ENCODE measurements around the gene CCDC77.

CCDC77 gene

GRCh38 chr12:454833-455232 is 53.4 kb downstream of the CCDC77 start:
- FAIRE-seq: no peak

- no peak for FAIRE-seq
Measured at GRCh38 chr12:455821-456220, 54.4 kb downstream of the CCDC77 start.

GRCh38 chr12:457676-458075 is 56.2 kb downstream of the CCDC77 start:
- no peak for FAIRE-seq

GRCh38 chr12:459050-459429 is 57.6 kb downstream of the CCDC77 start:
- no peak for FAIRE-seq

GRCh38 chr12:459430-460258 is 58.2 kb downstream of the CCDC77 start, which contains the start of gene B4GALNT3:
TSS of gene B4GALNT3 (plus strand) at chr12:459939. CDS start at chr12:460377, 438 bp downstream.
- FAIRE-seq: no peak

- FAIRE-seq: no peak
Measured at GRCh38 chr12:460261-461230, 59.1 kb downstream of the CCDC77 start.

GRCh38 chr12:461425-461824 is 60.0 kb downstream of the CCDC77 start:
- FAIRE-seq: no peak

GRCh38 chr12:462936-463705 is 61.7 kb downstream of the CCDC77 start:
- FAIRE-seq: no peak

GRCh38 chr12:464484-465267 is 63.2 kb downstream of the CCDC77 start:
- FAIRE-seq: no peak

- FAIRE-seq: no peak
Measured at GRCh38 chr12:466039-466438, 64.6 kb downstream of the CCDC77 start.

GRCh38 chr12:466762-467161 is 65.3 kb downstream of the CCDC77 start:
- no peak for FAIRE-seq

GRCh38 chr12:467591-467990 is 66.1 kb downstream of the CCDC77 start:
- no peak for FAIRE-seq

- FAIRE-seq: no peak
Measured at GRCh38 chr12:468671-469389, 67.4 kb downstream of the CCDC77 start.

GRCh38 chr12:470133-470532 is 68.7 kb downstream of the CCDC77 start:
- FAIRE-seq: no peak

- no peak for FAIRE-seq
Measured at GRCh38 chr12:473198-473597, 71.8 kb downstream of the CCDC77 start.

GRCh38 chr12:473863-474577 is 72.6 kb downstream of the CCDC77 start:
- no peak for FAIRE-seq

GRCh38 chr12:475286-475685 is 73.8 kb downstream of the CCDC77 start:
- no peak for FAIRE-seq

GRCh38 chr12:479161-479560 is 77.7 kb downstream of the CCDC77 start:
- FAIRE-seq: no peak

GRCh38 chr12:480831-481816 is 79.7 kb downstream of the CCDC77 start:
- no peak for FAIRE-seq
